HepG2 (cell line): ENCODE data around the gene PACS2. TPM values are rescaled to one million over a fixed set of nuclear protein-coding genes. Genes with fewer than 3 reads are reported as not detected.
A peak's percentile ranks its signal among the peaks of the same experiment; 100 is the strongest.

Experiments
- ATRX ChIP-seq: sonication (generic); formaldehyde crosslinking; IDR thresholded peaks from 2 replicates; pipeline ENCODE4 v1.4.0; 2020; ENCODE audit warnings: missing genetic modification reagents, borderline replicate concordance
- CCAR2 ChIP-seq: fragments of 200-400 bp; formaldehyde crosslinking; optimal IDR thresholded peaks from 2 replicates; pipeline ENCODE3; 2018; ENCODE audit warnings: low read depth, mild to moderate bottlenecking, low read length, moderate library complexity
- DMAP1 ChIP-seq: IDR thresholded peaks from 2 replicates; pipeline ENCODE4 v1.6.1; 2016
- EEA1 ChIP-seq: sonication (generic); formaldehyde crosslinking; IDR thresholded peaks from 2 replicates; pipeline ENCODE4 v1.5.1; 2020; ENCODE audit warnings: mild to moderate bottlenecking, missing genetic modification reagents, borderline replicate concordance
- GLI4 ChIP-seq: sonication (generic); formaldehyde crosslinking; IDR thresholded peaks from 2 replicates; pipeline ENCODE4 v1.5.1; 2020; ENCODE audit warnings: missing genetic modification reagents, mild to moderate bottlenecking, moderate library complexity, borderline replicate concordance
- GPN1 ChIP-seq: sonication (generic); formaldehyde crosslinking; IDR thresholded peaks from 2 replicates; pipeline ENCODE4 v1.5.1; 2020; ENCODE audit warnings: missing genetic modification reagents, borderline replicate concordance
- LRRFIP1 ChIP-seq: sonication (generic); formaldehyde crosslinking; conservative IDR thresholded peaks from 2 replicates; pipeline ENCODE4 v1.4.0; 2020; ENCODE audit warnings: missing genetic modification reagents
- MYC ChIP-seq: sonication (generic); formaldehyde crosslinking; IDR thresholded peaks from 2 replicates; pipeline ENCODE4 v1.9.0; 2021; ENCODE audit warnings: missing genetic modification reagents, borderline replicate concordance
- NCOA1 ChIP-seq: sonication (generic); formaldehyde crosslinking; IDR thresholded peaks from 2 replicates; pipeline ENCODE4 v1.9.0; 2021; ENCODE audit warnings: missing genetic modification reagents
- RBM22 ChIP-seq: fragments of 200-400 bp; formaldehyde crosslinking; optimal IDR thresholded peaks from 2 replicates; pipeline ENCODE3; 2017; ENCODE audit warnings: mild to moderate bottlenecking, low read length, moderate library complexity
- TEAD3 ChIP-seq: optimal IDR thresholded peaks from 2 replicates; pipeline ENCODE3; 2016; ENCODE audit warnings: borderline replicate concordance
- TFDP1 ChIP-seq: IDR thresholded peaks from 2 replicates; pipeline ENCODE4 v1.6.1; 2016; ENCODE audit warnings: missing compliant biosample characterization, missing genetic modification reagents, borderline replicate concordance
- ZNF12 ChIP-seq: sonication (generic); formaldehyde crosslinking; IDR thresholded peaks from 2 replicates; pipeline ENCODE4 v1.5.0; 2020; ENCODE audit warnings: missing genetic modification reagents
- ZNF121 ChIP-seq: sonication (generic); formaldehyde crosslinking; IDR thresholded peaks from 2 replicates; pipeline ENCODE4 v1.5.0; 2020; ENCODE audit warnings: mild to moderate bottlenecking, missing genetic modification reagents
- ZNF574 ChIP-seq: sonication (generic); formaldehyde crosslinking; IDR thresholded peaks from 2 replicates; pipeline ENCODE4 v1.4.0; 2020; ENCODE audit warnings: missing genetic modification reagents
- ZNF580 ChIP-seq: IDR thresholded peaks from 2 replicates; pipeline ENCODE4 v1.6.1; 2016; ENCODE audit warnings: low read depth, borderline replicate concordance
- polyA plus RNA-seq, 8 experiments: library from polyadenylated mRNA; depleted of rRNA in 3 of 8; stranded (reverse) in 7 of 8; unstranded in 1 of 8; fragments of >200 nt; fragmentation: Illumina TruSeq in 4 of 8; extraction: Trizol in 4 of 8; gene quantifications; 2 replicates each; pipeline versions ENCODE4 v1.2.1 to v1.2.3, GENCODE V29; 2011 to 2016; ENCODE audit warnings: low read depth in 4 of 8, missing spikeins in 1 of 8, mixed read lengths in 1 of 8; ENCODE audit not compliant: insufficient read depth in 1 of 8
- total RNA-seq, 5 experiments: library from RNA; depleted of rRNA; stranded (reverse); fragments of >200 nt; fragmentation: Illumina TruSeq; extraction: Trizol; gene quantifications; 2 replicates each; pipeline ENCODE4 v1.2.3, GENCODE V29; 2016; ENCODE audit warnings: low read depth in 1 of 5
- TF ChIP-seq, protein P1 (sequence below): sonication (generic); formaldehyde crosslinking; IDR thresholded peaks from 2 replicates; pipeline ENCODE4 v1.8.0; 2022; ENCODE audit warnings: mild to moderate bottlenecking, missing genetic modification reagents
- TF ChIP-seq, protein P2 (sequence below): sonication (generic); formaldehyde crosslinking; IDR thresholded peaks from 2 replicates; pipeline ENCODE4 v1.5.0; 2020; ENCODE audit warnings: missing genetic modification reagents

The PACS2 gene
- total and polyA plus RNA-seq, 2 of the 13 experiments (the other 11 are each of a cell fraction or from before 2014, with no cell fraction given) = 23.6 to 27.6 TPM

DNA sequence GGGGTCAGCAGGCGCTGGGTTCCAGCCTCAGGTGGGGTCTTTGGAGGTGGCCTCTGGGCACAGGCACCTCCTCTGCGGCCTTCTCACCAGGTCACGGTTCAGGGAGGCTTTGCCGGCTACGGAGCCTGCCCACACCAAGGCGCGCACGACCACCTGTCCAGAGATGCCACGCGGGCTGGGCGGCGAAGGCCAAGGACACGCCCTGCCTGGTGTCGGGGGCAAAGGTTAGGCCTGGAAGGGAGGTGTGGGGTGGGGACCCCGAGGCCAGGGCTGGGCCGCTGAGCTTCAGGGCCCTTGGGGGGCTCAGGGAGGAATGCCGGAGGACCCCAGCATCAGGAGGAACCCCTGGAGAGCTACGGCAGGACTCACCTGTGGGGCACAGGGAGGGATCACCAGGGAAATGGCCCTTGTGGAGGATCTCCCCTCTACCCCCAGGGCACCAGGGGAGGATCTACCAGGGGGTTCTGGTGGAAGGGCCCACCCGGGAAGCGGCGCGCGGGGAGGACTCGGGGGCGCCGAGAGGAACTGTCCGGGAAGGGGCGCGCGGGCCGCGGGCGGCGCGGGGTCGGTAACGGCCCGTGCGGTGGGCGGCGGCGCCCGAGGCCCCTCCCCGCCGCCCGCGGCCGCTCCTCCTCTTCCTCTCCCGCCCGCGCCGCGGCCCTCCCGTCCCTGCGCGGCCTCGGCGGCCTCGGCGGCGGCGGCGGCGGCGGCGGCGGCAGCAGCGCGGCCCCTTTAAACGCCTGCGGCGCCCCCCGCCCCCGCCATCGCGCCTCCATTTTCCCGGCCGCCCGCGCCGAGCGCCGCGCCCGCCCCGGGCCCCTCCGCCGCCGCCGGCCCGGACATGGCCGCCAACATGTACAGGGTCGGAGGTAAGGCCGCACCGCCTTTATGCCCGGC, 104.9 kb downstream of the PACS2 start, which contains the start of gene MTA1 (continued):
- no peak for TF ChIP-seq LRRFIP1 (CRISPR knock-in tag)
- TF ChIP-seq RBM22 = peak; percentile 16
- TF ChIP-seq MYC (CRISPR knock-in tag) = peak; percentile 96
- TF ChIP-seq TFDP1 (CRISPR knock-in tag) = peak; percentile 68; the same call in 1 of the 2 replicates
- TF ChIP-seq ZNF121 (CRISPR knock-in tag) = no peak
- peak; percentile 85; the same call in 1 of the 2 replicates for TF ChIP-seq EEA1 (CRISPR knock-in tag)
- TF ChIP-seq TEAD3 (CRISPR knock-in tag) = peak; percentile 80
- peak; percentile 43 for TF ChIP-seq ZNF574 (CRISPR knock-in tag)
- no peak for TF ChIP-seq CCAR2
- TF ChIP-seq, protein P1, sequence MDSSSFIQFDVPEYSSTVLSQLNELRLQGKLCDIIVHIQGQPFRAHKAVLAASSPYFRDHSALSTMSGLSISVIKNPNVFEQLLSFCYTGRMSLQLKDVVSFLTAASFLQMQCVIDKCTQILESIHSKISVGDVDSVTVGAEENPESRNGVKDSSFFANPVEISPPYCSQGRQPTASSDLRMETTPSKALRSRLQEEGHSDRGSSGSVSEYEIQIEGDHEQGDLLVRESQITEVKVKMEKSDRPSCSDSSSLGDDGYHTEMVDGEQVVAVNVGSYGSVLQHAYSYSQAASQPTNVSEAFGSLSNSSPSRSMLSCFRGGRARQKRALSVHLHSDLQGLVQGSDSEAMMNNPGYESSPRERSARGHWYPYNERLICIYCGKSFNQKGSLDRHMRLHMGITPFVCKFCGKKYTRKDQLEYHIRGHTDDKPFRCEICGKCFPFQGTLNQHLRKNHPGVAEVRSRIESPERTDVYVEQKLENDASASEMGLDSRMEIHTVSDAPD (CRISPR knock-in tag) = peak; percentile 81; the same call in 1 of the 2 replicates
- no peak for TF ChIP-seq ATRX (CRISPR knock-in tag)
- TF ChIP-seq, protein P2, sequence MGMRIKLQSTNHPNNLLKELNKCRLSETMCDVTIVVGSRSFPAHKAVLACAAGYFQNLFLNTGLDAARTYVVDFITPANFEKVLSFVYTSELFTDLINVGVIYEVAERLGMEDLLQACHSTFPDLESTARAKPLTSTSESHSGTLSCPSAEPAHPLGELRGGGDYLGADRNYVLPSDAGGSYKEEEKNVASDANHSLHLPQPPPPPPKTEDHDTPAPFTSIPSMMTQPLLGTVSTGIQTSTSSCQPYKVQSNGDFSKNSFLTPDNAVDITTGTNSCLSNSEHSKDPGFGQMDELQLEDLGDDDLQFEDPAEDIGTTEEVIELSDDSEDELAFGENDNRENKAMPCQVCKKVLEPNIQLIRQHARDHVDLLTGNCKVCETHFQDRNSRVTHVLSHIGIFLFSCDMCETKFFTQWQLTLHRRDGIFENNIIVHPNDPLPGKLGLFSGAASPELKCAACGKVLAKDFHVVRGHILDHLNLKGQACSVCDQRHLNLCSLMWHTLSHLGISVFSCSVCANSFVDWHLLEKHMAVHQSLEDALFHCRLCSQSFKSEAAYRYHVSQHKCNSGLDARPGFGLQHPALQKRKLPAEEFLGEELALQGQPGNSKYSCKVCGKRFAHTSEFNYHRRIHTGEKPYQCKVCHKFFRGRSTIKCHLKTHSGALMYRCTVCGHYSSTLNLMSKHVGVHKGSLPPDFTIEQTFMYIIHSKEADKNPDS (CRISPR knock-in tag) = no peak
- no peak for TF ChIP-seq ZNF12
- TF ChIP-seq ZNF580 (CRISPR knock-in tag) = peak; percentile 69; the same call in 1 of the 2 replicates
- peak; percentile 95 for TF ChIP-seq DMAP1
- peak; percentile 53; the same call in 1 of the 2 replicates for TF ChIP-seq GLI4 (CRISPR knock-in tag)
- TF ChIP-seq GPN1 = no peak
- TF ChIP-seq NCOA1 = peak; percentile 87; the same call in 1 of the 2 replicates
